Measurements from ENCODE around the gene RYK.
"Not testable (repeated sequence)": the region's sequence is repeated elsewhere in the genome, so short reads cannot be mapped to it uniquely, and the experiment has no call there.

RYK gene
- long read RNA-seq, donor 1, full-length matches to known transcripts, result 12 of 12 reads
- long read RNA-seq, donor 1, partial matches to known transcripts, result 0 of 12 reads
- long read RNA-seq, donor 1, other reads (novel, unspliced or antisense), result 0 of 12 reads
- long read RNA-seq, donor 2, full-length matches to known transcripts, result 5 of 11 reads
- long read RNA-seq, donor 2, partial matches to known transcripts, result 6 of 11 reads
- long read RNA-seq, donor 2, other reads (novel, unspliced or antisense), result 0 of 11 reads
- long read RNA-seq, donor 3, full-length matches to known transcripts, result 8 of 8 reads
- long read RNA-seq, donor 3, partial matches to known transcripts, result 0 of 8 reads
- long read RNA-seq, donor 3, other reads (novel, unspliced or antisense), result 0 of 8 reads
- long read RNA-seq, donor 4, full-length matches to known transcripts, result 10 of 10 reads
- long read RNA-seq, donor 4, partial matches to known transcripts, result 0 of 10 reads
- long read RNA-seq, donor 4, other reads (novel, unspliced or antisense), result 0 of 10 reads
- long read RNA-seq, donor 5, full-length matches to known transcripts, result 14 of 14 reads
- long read RNA-seq, donor 5, partial matches to known transcripts, result 0 of 14 reads
- long read RNA-seq, donor 5, other reads (novel, unspliced or antisense), result 0 of 14 reads
- long read RNA-seq, donor 6, full-length matches to known transcripts, result 9 of 9 reads
- long read RNA-seq, donor 6, partial matches to known transcripts, result 0 of 9 reads
- long read RNA-seq, donor 6, other reads (novel, unspliced or antisense), result 0 of 9 reads
- long read RNA-seq, donor 7, full-length matches to known transcripts, result 15 of 15 reads
- long read RNA-seq, donor 7, partial matches to known transcripts, result 0 of 15 reads
- long read RNA-seq, donor 7, other reads (novel, unspliced or antisense), result 0 of 15 reads
- long read RNA-seq, donor 8, full-length matches to known transcripts, result 13 of 13 reads
- long read RNA-seq, donor 8, partial matches to known transcripts, result 0 of 13 reads
- long read RNA-seq, donor 8, other reads (novel, unspliced or antisense), result 0 of 13 reads

- peak; percentile 94 for DNase-seq
Observed at GRCh38 chr3:134250717-134251220, at the start of gene RYK. RYK (minus strand) TSS chr3:134250859; CDS start chr3:134250654, 205 bp downstream.

- no peak for DNase-seq
Observed at GRCh38 chr3:134299888-134300206, 49.2 kb upstream of the RYK start.

GRCh38 chr3:134299185-134299887 is 48.7 kb upstream of the RYK start:
- no peak for DNase-seq

- DNase-seq, result no peak
Observed at GRCh38 chr3:134298249-134298648, 47.6 kb upstream of the RYK start.

GRCh38 chr3:134296616-134297015 is 46.0 kb upstream of the RYK start:
- DNase-seq, result no peak

- DNase-seq, result no peak
Observed at GRCh38 chr3:134295930-134296329, 45.3 kb upstream of the RYK start.

GRCh38 chr3:134294302-134295280 is 43.9 kb upstream of the RYK start:
- DNase-seq, result no peak

- no peak for DNase-seq
Observed at GRCh38 chr3:134291319-134292254, 40.9 kb upstream of the RYK start.

- DNase-seq, result no peak
Observed at GRCh38 chr3:134287512-134287911, 36.9 kb upstream of the RYK start.

GRCh38 chr3:134284438-134284837 is 33.8 kb upstream of the RYK start:
- DNase-seq, result no peak

- no peak for DNase-seq
Observed at GRCh38 chr3:134282659-134283047, 32.0 kb upstream of the RYK start.

- no peak for DNase-seq
Observed at GRCh38 chr3:134281912-134282658, 31.4 kb upstream of the RYK start.

GRCh38 chr3:134279466-134279865 is 28.8 kb upstream of the RYK start:
- no peak for DNase-seq

GRCh38 chr3:134277066-134277660 is 26.5 kb upstream of the RYK start:
- DNase-seq, result no peak

- no peak for DNase-seq
Observed at GRCh38 chr3:134276086-134276485, 25.4 kb upstream of the RYK start.

- DNase-seq, result not testable (repeated sequence)
Observed at GRCh38 chr3:134275110-134275509, 24.5 kb upstream of the RYK start.

GRCh38 chr3:134274571-134274970 is 23.9 kb upstream of the RYK start:
- DNase-seq, result no peak

GRCh38 chr3:134267996-134268395 is 17.3 kb upstream of the RYK start:
- DNase-seq, result no peak

GRCh38 chr3:134260987-134261386 is 10.3 kb upstream of the RYK start:
- DNase-seq, result no peak
